HL-60 (cell line): ENCODE results near the gene EGFR.

Experiments used
- POLR2AphosphoS5 ChIP-seq: IDR thresholded peaks from 2 replicates; pipeline ENCODE4 v1.6.1; 2012; ENCODE audit warnings: low read depth
- TF ChIP-seq, protein P1 (sequence below): IDR thresholded peaks from one replicate; pipeline ENCODE4 v1.5.1; 2011; ENCODE audit warnings: low read length, control low read depth, inconsistent platforms; ENCODE audit not compliant: insufficient read depth

GRCh38 chr7:55162476-55162875, 143.7 kb downstream of the EGFR start:
- TF ChIP-seq, protein P1, sequence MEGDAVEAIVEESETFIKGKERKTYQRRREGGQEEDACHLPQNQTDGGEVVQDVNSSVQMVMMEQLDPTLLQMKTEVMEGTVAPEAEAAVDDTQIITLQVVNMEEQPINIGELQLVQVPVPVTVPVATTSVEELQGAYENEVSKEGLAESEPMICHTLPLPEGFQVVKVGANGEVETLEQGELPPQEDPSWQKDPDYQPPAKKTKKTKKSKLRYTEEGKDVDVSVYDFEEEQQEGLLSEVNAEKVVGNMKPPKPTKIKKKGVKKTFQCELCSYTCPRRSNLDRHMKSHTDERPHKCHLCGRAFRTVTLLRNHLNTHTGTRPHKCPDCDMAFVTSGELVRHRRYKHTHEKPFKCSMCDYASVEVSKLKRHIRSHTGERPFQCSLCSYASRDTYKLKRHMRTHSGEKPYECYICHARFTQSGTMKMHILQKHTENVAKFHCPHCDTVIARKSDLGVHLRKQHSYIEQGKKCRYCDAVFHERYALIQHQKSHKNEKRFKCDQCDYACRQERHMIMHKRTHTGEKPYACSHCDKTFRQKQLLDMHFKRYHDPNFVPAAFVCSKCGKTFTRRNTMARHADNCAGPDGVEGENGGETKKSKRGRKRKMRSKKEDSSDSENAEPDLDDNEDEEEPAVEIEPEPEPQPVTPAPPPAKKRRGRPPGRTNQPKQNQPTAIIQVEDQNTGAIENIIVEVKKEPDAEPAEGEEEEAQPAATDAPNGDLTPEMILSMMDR: no peak
- no peak for TF ChIP-seq POLR2AphosphoS5
